HG03439 (cell line): Measurements from ENCODE around the gene TEX11.

Experiments
- ATAC-seq: cut with Tn5 transposase; IDR thresholded peaks from one replicate; pipeline ENCODE4 v1.9.1; 2021; ENCODE audit warnings: mild to moderate bottlenecking, moderate library complexity; ENCODE audit not compliant: unreplicated experiment

TEX11 gene

GRCh38 chrX:70504772-70505450 lies 403.6 kb downstream of the TEX11 start:
- ATAC-seq = no peak

- no peak for ATAC-seq
These were observed 407.7 kb downstream of the TEX11 start for GRCh38 chrX:70500826-70501225.

DNA sequence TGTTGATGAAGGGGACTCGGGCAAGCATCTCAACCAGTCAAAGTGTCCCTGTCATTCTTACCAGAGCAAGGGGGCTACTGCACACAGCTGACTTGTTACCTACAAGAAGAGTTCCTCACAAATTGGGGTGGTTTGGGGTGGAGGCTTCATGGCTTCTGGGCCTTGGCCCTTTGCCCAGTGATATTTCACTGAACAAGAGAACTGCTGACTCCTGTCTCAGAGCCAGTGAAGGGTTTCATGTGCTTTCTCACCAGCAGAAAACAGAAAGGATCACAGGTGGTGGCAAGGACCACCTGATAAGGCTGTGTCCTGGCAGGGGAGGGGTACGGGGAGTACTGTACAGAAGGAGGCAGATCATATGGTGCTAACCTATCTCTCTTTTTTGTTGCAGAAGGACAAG lies 410.4 kb downstream of the TEX11 start:
- ATAC-seq = no peak

- ATAC-seq = no peak
These were observed 411.5 kb downstream of the TEX11 start for GRCh38 chrX:70497026-70497425.

DNA sequence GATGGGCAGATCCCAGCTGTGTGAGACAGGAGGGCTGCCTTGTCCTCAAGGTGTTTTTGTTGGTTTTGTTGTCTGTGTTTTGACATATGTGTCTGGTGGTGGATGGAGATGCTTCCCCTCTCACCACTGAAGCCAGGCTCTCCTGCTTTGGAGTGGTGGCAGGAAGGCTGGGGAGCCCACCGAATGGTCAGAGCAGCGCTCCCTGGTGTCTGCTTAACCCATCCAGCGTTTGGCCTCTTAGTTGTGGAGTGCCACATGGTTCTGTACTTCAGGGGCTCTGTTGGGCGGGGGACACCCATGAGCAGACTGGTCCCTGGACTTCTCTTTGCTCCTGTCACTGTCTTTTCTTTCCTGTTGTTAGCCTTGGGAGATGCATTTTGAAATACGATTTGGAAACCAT lies 412.0 kb downstream of the TEX11 start:
- no peak for ATAC-seq

DNA sequence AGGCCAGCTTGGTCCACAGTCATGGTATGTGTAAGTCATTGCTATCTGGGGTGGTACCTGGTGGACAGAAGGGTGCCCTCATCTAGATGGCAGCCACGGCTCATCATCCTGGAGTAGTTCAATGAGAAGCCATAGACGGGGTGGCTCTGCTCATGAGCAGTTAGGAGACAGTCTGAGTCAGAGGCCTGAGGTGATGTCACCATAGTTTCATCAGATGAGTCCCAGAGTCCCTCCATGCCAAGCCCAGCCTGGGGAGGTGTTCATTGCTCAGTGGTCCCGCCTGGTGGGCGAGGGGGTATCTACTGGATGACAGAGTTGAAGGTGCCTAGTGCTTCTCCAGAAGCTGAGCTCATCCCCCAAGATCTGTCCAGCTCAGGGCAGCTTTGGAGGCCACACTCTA lies 414.1 kb downstream of the TEX11 start:
- ATAC-seq = no peak

GRCh38 chrX:70488856-70489255 lies 419.7 kb downstream of the TEX11 start:
- no peak for ATAC-seq

DNA sequence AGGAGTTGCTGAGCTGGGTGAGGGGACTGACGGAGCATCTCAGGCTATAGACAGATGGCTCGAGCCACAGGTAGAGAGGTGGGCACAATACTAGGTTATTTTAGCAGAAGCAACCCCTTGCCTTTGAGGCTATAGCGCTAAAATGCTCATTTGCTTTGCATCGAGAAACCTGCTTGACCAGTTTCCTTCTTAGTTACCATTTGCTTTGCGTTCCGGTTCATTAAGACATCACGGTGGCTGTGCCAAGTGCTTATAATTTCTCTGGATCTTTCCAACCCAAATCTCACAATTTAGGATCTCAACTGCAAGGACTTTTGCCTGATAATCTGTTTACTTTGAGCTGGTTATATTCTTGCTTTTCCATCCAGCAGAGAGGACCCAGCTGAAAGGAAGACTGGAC lies 423.0 kb downstream of the TEX11 start:
- no peak for ATAC-seq

DNA sequence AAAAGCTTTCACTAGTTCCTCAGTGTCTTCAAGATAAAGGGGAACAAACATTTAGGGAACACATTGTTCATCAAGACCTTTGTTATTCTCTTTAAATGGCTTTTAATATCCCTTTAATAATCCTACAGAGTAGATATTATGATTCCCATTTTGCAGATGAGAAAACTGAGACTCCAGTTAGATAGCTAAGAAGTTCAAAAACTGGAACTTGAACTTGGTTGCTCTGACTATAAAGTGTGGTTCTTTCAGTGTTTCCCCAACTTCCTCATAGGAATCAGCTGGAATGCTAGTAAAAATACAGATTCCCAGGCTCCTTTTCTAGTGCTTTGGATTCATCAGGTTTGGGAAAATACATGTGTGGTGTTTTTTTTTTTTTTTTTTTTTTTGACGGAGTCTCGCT lies 426.2 kb downstream of the TEX11 start:
- no peak for ATAC-seq

- no peak for ATAC-seq
These were observed 426.8 kb downstream of the TEX11 start for GRCh38 chrX:70481471-70482270.

DNA sequence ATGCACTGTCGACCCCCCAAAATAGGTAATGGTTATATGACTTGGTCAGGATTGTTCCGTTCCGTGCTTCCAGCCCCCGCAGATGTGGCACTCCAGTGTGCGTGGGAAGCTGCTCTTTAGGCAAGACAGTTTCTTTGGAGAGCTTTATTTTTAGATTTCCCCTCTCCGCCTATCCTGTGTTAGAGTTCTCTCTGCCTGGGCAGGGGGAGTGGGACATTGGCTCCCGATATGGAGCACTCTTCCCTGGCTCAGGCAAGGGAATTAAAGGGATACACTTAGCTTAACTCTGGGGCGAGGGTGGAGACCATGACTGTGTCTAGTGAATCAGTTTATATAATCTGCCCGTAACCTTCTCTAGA lies 427.9 kb downstream of the TEX11 start:
- ATAC-seq = no peak

DNA sequence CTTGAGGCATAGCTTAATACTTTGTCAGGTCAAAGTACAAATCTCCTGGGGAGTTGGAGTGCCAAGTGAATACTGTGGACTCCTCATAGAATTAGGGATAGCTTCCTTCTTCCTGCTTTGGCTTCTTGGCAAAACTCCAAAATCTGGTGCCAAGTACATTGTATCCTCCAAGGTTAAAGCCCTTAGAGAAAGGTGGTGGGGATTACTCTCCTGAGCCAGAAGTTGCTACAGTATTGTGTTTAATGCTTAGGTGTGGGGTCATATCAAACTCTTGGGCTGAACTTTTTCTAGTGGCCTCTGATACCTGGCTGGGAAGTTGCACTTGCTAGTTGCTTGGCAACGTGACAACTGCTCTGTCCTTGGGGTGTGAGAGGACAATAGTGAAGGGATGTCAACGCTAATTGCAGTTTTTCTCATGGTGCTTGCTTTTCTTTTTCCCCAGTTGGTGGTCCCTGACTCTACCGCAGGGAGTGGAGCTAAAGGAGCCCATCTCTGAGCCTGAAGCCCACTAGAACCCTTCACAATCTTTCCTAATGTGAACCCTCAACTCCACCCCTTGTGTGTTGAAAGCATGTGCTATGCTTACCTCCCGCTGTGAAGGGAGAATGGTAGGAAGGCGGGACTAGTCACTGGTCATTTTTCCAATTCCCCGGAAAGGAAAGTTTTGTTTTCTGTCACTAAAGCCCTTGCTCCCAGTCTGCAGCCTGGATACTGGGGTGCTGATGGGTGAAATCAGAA lies 428.4 kb downstream of the TEX11 start:
- no peak for ATAC-seq

GRCh38 chrX:70479247-70479921 lies 429.1 kb downstream of the TEX11 start:
- ATAC-seq = no peak
